NCI-H524 (cell line): ENCODE results near the gene CLRN3.

Source experiments
- DNase-seq, 2 experiments: peaks; one replicate each; lab custom pipeline; 2025; lab: John Stamatoyannopoulos, UW

Gene CLRN3

DNA sequence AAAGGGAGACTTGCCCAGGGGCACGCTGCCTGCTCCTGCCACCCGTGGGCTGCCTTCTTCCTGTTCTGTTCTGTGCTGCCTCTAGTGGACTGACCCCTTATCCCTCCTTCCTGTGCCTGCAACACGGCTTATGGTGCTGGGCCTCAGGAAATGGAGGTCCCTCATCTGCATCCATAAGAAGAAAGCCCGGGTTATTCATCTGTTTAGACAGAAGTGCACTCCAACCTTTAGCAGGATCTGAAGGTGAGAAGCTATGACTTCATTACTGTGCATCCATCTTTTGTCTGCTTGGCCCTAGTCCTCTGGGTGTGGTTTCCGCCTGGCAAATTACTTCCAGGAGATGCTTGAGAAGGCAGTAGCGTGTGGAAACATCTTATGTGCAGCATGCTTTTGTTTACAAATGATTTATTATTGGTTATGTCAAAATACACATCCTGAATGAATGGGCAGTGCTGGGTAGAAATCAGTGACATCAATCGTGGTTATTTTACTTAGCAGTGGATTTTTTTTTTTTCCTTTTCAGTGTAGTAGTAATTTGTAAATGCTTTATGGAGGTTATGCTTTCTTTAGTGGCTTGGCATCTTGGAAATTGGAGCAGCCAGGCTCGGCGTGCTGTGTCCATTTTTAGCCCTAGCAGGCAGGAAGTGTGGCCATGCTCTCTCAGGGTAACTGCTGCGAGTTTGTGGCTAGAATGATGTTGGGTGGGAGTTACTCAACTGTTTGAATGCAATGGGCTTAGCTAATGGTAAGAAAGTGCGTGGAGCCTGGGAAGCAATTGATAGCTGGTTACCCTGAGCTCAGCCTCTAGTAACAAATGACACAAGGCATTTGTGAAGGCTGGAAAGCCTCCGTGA is 26.9 kb upstream of the CLRN3 start:
- DNase-seq = no peak

DNA sequence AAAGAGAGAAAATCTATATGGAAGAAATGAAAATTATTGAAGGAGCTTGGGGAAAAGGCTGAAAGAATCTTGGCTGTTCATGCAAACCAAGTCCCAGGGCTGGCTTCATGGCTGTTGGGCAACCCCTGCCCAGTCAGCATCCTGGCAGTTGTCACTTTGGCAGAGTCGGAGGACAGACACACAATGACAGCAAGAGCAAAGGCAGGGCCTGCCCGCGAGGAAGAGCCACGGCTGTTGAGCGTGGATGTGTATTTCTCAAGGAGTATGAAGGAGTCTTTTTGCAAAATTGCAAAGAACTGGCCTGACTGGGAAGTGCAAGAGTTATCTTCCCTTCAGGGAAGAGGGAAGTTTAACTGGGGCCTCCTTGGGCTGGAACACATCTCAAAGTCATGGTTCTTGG is 25.8 kb upstream of the CLRN3 start:
- no peak for DNase-seq

DNA sequence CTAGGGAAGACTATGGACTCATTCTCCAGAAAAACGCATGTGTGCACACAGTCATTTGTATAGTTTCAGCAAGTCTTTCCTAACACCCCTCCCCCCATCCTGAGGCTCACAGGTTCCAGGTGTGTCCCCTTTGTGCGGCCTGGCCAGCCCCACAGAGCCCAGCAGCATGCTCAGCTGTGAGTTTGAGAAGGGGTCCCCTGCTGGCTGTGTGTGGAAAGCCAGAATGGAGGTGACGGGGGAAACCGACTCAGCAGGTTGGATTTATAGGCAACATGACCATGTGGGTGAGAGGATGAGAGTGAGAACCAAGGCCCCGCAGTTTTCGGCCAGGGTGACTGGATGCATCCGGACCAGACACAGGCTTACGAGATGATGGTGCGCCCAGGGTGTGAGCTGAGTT is 24.1 kb upstream of the CLRN3 start:
- DNase-seq = no peak

DNA sequence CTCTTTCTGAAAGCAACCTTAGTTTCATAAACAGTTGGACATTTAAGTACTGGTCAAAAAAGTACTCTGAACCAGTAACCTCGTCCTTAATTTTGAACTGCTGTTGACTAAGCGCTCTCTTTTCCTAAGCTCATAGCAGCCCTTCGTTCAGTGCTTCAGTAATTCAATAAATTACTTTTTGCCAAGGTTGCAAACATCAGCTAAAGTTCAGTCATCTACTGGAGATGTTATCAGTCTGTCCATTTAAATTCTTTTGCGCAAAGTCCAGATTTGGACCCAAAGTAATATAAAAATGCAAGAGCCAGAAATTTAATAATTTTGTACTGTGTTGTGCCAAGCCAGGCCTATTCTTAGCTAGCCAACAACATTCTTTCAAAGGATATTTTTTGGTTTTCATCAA is 22.6 kb upstream of the CLRN3 start:
- no peak for DNase-seq

DNA sequence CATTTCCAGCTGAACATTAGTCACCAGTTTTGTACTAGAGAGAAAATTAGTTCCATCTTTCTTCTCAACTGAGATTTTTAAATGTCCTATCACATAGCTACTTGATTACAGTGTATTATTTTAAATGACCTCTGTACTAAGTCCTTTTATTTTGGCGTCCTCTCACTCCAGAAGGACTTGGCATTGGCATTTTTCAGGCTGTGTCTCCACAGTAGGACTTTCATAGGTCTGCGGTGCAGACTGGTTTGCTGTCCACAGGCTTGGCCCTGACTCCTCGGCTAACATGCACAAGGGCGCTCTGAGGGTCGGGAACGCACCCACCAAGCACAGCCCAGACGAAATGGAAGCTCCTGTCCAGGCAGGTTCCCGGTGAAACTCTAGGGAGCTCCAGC is 20.6 kb upstream of the CLRN3 start:
- DNase-seq = no peak

DNA sequence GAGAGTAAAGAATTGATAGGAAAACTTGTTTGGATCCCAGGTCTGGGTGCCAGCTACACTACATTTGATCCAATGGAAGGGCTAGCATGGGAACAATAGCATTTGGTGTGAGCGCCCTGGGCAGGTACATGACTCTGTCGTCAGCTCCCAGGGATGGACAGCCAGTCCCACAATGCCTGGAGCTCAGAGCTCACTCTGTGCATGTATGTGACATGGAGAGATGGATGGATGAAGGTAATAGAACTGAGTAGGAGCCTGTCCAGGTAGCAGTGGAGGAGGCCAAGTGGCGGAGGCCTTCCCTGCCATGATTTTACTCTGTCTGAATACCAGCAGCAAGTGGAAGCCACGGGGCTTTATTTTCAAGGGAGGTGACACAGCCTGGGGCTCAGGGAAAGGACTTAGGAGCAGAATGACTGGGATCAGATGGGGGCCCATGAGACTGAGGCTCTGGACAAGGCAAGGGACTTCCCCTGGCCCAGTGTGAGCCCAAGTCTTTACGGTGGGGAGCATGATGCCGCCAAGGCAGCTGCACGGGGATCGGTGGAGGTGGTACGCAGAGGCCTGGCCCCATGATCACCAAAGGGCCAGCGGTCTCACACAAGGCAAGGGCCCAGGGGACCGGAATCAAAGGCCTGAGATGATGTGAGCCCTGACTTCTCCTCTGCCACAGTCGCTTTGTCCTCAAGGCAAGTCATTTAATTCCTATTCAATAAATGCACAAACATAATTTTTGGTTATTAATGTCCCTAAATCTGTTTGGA is 20.0 kb upstream of the CLRN3 start:
- DNase-seq = no peak

DNA sequence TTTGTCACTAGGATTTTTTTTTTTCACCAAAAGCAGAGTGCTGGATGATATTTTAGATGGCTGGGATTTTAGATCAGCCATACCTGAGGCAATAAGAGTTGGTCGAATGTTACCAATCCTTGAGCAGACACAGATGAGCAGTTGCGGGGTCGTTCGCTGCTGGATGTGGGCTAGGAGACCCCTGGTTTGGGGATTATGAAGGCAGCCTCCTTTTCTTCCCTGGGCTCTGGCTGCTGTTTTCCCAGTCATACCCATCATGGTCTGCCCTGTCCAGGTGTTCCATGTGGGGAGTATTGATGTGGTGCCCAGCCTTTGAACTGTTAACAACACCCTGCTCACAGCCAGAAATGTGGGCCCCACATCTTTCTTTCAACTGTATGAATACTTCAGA is 19.1 kb upstream of the CLRN3 start:
- no peak for DNase-seq

DNA sequence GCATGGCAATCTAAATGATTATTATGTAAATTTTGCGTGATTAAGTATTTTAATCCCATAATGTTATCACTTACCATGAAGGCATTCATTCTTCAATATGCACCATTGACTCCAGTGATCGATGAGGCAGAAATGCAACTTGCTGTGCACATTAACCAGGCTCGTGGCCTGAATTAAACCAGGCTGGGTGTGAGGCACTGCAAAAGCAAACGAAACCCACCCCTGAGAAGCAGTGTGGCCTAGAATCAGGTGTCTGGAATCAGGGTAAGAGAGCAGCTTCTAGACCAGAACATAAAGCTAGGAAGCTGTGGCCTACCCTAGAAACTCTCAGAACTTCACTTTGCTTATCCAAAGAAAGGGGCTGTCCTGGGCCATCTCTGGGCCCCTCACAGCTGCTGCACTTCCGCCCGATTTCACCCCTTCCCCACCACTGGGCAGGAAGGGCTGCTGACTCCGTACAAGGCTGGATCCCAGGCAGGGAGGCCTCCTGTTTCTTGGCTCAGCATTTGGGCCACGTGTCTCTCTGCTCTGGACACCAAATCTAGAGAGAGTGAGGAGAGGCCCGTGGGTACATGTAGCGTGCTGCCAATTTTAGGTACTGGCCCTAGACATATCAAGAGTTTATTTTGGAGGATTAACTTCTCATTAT is 18.6 kb upstream of the CLRN3 start:
- no peak for DNase-seq

DNA sequence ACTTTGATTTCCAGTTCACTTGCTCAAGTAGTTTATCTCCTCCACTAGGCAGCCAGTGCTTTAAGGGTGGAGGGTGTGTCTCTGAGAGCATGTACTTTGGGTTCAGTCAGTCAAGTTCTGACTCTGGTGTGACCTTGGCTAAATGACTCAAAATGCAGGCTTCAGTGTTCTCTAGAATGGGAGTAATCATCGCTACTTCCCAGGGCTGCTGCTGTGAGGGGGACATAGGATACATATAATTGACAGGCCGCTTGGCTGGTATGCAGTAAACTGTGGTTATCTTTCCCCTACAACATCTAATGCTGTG is 17.7 kb upstream of the CLRN3 start:
- no peak for DNase-seq

DNA sequence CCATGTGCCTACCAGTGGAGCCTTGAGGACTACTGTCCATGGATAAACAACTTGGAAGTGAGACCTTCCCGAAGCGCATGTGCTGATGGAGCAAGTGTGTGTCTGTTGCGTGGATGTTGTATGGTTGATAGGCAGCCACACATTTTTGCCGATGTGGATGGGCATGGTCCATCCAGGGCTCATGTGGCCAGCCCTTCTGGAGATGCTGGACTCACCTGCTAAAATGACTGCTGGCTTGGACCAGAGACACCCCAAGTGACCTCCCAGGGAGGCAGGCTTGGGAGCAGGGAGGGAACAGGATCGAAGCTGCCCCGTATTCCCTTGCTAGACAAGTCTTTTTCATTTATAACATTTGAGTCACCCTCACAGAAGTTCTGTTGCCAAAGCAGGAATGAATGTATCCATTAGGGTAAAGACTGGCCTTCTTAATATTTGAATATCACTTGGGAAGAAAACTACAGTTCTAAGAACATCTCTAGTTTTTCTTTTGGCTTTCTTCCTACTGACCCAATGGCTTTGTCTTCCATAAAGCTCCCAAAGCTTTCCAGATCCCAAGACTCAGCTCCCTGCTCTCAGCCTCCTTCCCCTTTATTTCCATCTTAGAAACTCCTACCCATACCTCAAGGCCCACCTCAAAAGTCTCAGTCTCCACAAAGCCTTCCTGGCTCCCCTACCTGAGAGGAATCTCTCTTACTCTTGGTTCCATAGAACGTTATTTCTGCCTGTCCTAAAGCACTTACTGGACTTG is 17.1 kb upstream of the CLRN3 start:
- DNase-seq = no peak

DNA sequence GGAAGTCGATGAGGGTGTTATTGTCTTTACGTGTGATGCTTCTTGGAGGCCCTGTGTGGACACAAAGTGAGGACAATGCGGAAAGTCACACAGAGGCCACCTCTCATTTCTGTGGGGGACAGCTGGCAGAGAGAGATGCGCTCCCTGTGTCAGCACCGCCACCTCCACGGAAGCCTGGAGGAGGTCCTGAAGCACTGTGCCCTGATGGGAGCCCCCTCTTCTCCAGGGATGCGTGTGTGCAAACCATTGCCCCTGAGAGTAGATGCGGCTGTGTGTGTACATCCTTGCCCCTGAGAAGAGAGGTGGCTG is 16.2 kb upstream of the CLRN3 start:
- DNase-seq = no peak

DNA sequence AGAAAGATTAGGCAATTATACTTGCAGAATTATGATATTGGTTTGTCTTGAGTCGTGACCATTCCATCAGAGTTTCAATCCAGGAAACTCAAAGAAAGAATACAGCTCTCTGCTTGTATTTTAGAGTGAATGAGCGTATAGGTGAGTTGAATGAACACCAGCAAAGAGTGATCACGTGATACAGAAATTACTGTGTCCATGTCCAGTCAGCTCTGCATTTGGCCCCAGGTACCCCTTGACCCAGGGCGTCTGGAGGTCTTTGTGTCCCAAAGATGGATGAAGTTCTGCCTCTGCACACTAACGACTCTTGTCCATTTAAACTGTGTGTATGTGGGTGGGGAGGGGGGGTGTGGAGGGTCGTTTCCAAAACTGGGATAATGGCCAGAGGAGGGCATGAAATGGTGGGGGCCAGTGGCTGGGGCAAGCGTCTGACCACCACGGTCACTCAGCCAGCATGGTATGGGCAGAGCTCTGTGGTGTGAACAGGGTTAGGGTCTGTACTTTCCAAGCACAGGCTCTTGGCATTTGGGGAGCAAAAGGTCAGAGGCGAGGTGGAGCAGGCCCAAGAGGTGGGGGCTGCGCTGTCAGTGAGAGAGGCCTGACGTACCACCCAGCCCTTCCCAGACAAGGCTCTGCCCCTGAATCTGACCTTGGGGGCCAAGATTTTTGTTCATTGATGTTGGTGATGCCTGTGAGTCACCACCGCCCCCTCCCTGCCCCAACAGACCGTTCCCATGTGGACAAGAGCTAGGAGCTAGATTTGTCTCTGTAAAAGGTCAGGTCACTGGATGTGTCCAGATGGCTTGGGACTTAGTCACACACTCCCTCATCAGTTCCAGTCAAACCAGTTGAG is 15.6 kb upstream of the CLRN3 start:
- DNase-seq = no peak

DNA sequence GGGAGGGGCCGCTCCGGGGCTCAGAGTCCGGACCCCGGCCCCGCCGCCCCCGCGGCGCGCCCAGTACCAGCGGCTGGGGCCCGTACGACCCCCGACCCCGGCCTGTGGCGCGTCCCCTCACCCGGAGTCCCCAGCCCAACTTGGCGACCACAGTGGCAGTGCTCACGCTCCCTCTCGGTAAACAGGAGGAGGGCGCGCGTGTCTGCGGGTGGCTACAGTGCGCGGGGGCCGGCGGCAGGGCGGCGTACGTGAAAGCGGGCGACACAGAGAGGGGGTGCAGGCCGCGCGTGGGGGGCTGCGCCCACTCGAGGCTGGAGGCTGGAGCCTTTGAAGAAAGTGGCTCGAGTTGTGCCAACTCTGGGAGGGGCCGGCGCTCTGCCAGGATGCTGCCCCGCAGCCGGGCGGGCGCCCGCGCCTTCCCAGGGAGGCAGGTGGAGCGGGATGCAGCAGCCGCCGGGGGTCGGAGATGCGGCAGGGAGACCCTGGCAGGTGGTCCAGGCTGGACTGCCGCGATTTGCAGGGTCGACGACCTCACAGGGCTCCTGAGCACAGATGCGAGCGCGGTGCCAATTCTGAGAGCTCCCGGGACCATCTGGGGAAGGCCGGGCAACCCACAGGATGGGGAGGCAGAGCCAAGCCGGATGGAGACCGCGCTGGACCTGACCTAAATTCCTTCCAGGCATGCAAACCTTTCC is 14.8 kb upstream of the CLRN3 start:
- no peak for DNase-seq

DNA sequence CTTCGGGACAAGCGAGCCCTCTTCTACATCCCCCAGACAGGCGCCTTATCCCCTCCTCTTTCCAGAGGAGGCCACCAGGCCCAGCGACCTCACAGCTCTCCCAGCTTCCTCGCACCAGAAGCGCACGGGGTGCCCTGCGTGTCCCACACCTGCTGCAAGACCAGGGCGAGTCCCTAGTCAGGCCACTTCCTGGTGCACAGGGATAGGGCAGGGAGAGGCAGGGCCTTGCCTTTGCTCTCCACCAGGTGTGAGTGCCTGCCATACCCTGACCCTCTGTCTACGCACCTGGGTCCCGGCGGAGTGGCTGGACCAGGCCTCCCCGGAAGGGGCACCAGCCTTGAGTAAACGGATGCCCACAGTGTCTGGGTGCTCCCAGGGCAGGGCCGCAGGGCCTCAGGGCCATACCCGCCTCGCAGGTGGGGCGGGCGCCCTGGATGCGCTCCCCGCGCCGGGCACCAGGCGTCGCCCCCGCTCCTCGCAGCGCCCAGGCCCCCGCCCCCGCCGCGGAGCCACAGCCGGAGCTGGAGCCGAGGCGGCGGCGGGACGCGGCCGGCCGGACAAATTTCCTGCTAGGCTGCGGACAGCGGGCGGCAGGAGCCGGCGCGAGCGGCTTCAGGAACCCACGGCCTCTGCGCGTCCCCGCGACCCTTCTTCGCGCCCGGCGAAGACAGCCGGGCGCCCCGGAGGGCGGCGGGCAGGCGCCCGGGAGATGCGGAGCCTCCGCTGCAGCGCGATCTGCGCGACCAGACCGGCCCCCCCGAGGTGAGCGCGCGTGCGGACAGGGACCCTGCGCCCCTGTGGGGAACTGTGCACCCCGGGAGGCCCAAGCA is 14.0 kb upstream of the CLRN3 start, which contains the start of gene PTPRE:
TSS of gene PTPRE (plus strand) at position 556 of the 830 bp plus-strand sequence. CDS start 133,779 bp downstream, outside the sequence.
- DNase-seq = peak in 1 of 2 experiments; percentile 25

DNA sequence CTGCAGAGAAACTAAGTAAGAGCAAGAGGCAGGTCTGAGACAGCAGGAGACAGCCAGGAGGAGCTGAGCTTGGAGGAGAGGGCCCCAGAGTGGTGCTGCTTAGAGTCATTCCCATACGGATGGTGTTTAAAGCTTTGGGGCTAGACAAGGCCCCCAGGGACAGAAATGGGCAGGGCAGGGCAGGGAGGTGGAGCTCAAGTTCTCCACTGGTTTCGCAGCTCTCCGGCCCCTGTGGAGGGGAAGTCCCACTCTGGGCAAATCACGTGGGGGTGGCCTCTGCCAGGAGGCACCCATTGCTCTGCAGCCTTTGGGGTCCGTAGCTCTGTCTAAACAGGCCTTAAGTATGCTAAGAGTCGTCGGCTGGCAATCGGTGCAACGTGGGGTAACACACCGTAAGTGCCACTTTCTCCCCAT is 13.1 kb upstream of the CLRN3 start:
- DNase-seq = no peak

DNA sequence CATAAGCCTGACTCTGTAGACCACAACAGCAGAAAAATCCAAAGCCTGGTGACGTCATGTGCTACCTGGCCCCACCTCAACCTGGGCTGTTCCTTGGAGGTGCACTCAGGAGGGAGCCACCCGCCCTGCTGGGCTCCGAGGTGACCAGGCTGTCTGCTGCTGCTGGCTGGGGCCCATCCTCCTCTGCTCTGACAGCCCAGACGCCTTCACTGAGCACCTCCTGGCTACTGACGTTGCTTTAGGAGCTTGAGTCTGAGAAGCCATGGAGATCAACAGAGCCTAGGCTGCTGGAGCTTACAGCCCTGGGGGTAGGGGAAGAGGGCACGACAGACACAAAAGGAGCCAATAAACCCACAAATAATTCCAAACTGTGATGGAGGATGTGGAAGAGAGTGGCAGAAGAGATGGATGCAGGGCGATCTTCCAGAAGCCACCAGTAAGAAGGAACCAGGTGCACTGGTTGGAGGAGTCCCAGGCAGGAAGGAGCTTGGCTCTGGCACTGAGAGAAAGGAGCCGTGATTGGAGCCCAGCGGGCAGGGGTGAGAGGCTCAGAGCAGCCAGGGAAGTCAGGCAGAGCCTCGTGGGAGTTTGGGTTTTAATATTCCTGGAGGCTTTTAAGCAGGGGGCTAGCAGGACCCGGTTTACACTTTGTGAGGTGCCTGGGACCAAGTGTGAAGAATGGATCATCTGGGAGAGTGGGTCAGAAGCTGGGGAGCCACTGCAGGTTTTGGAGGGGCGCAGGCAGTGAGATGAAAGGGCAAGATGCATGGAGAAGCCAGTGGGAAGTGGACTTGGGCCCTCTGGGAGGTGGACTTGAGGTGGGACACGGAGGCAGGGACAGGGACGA is 12.5 kb upstream of the CLRN3 start:
- no peak for DNase-seq

DNA sequence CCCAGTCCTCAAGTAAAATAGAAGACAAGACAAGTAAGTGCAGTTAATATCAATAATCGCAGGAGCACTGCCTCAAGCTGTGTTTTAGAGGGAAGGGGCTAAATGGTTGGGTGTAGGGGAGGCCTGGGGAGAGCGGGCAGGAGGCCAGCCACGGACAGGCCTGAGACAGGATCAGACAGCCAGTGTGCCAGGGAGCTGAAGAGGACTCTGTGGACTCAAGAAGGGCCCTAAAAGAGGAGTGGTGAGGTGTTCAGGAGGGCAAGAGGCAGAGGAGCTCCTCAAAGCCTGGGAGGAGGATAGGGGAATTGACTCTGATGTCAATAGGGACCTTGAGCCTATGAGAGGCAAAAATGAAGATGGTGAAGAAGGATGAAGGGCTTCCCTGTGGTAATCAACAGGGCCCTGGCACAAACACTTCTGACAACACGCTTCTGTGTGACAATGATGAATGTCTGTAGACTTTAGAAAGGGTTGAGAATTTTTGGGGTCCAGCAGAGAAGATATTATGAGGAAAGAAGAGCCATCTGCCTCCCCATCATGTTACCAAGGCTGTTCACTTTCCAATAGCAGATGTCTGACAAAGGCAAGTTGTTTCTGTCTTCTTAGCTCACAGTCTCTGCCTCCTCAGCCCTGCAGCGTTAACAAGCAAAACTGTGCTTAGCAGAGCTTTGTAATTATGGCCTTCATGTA is 11.7 kb upstream of the CLRN3 start:
- no peak for DNase-seq

DNA sequence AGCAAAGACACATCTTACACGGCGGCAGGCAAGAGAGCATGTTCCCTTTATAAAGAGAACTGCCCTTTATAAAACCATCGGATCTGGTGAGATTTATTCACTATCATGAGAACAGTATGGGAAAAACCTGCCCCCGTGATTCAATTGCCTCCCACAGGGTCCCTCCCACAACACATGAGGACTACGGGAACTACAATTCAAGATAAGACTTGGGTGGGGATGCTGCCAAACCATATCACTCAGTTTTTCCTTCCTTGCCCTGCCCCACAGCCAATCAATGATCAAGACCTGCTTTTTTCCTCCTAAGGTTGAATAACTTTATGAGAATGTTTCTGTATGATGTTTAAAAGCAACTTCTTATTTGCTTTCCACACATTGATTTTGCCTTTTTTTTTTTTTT is 11.0 kb upstream of the CLRN3 start:
- no peak for DNase-seq
